BLaER1 (cell line): ENCODE data around the gene PLA2G4E.

ENCODE experiments used
- H3K27ac ChIP-seq: shearing (Covaris generic); formaldehyde crosslinking; 2 replicates; pipeline ENCODE4 v1.8.1; 2022
- H3K27me3 ChIP-seq: shearing (Covaris generic); formaldehyde crosslinking; 2 replicates; pipeline ENCODE4 v1.8.1; 2022
- H3K36me3 ChIP-seq: shearing (Covaris generic); formaldehyde crosslinking; 2 replicates; pipeline ENCODE4 v1.8.1; 2022
- H3K4me1 ChIP-seq: shearing (Covaris generic); formaldehyde crosslinking; 2 replicates; pipeline ENCODE4 v1.8.1; 2022
- H3K4me2 ChIP-seq: shearing (Covaris generic); formaldehyde crosslinking; 2 replicates; pipeline ENCODE4 v1.8.1; 2022
- H3K4me3 ChIP-seq: shearing (Covaris generic); formaldehyde crosslinking; 2 replicates; pipeline ENCODE4 v1.8.1; 2022
- H3K9ac ChIP-seq: shearing (Covaris generic); formaldehyde crosslinking; 2 replicates; pipeline ENCODE4 v1.8.1; 2022
- H3K9me3 ChIP-seq: shearing (Covaris generic); formaldehyde crosslinking; 2 replicates; pipeline ENCODE4 v1.8.1; 2022
- H4K20me1 ChIP-seq: shearing (Covaris generic); formaldehyde crosslinking; 2 replicates; pipeline ENCODE4 v1.8.1; 2022
- Cebpa-rat ChIP-seq: shearing (Covaris generic); IDR thresholded peaks from 2 replicates; pipeline ENCODE4 v1.8.1; 2022

PLA2G4E gene

GRCh38 chr15:42007386-42007785 is 13.5 kb downstream of the PLA2G4E start:
- TF ChIP-seq Cebpa-rat, result no peak
- H3K4me2 ChIP-seq, result no peak overlapping the region
- H3K27me3 ChIP-seq, result no peaks in the 10 kb centered on the region
- no peak overlapping the region for H3K27ac ChIP-seq
- no peaks in the 10 kb centered on the region for H3K9me3 ChIP-seq
- no peak overlapping the region for H3K9ac ChIP-seq
- no peaks in the 10 kb centered on the region for H4K20me1 ChIP-seq
- H3K4me1 ChIP-seq, result no peaks in the 10 kb centered on the region
- no peak overlapping the region for H3K4me3 ChIP-seq
- no peaks in the 10 kb centered on the region for H3K36me3 ChIP-seq

- H3K4me3 ChIP-seq, result no peak overlapping the region
- H3K36me3 ChIP-seq, result no peaks in the 10 kb centered on the region
- no peaks in the 10 kb centered on the region for H3K9me3 ChIP-seq
- H3K4me1 ChIP-seq, result peaks cover 13% of the 10 kb centered on the region
- no peak overlapping the region for H3K27ac ChIP-seq
- TF ChIP-seq Cebpa-rat, result no peak
- H3K4me2 ChIP-seq, result no peak overlapping the region
- no peaks in the 10 kb centered on the region for H4K20me1 ChIP-seq
- H3K27me3 ChIP-seq, result no peaks in the 10 kb centered on the region
- no peak overlapping the region for H3K9ac ChIP-seq
These were observed 18.5 kb downstream of the PLA2G4E start for GRCh38 chr15:42002333-42002732.

- Histone ChIP-seq H3K9ac (no peak overlapping the region), H4K20me1 (no peaks in the 10 kb centered on the region), H3K4me2 (no peak overlapping the region), H3K27me3 (no peaks in the 10 kb centered on the region), H3K9me3 (no peaks in the 10 kb centered on the region), H3K4me3 (no peak overlapping the region), H3K36me3 (no peaks in the 10 kb centered on the region), H3K4me1 (peaks cover 13% of the 10 kb centered on the region), H3K27ac (no peak overlapping the region)
- no peak for TF ChIP-seq Cebpa-rat
These were observed 19.6 kb downstream of the PLA2G4E start for GRCh38 chr15:42001236-42001635.

- no peaks in the 10 kb centered on the region for H3K36me3 ChIP-seq
- peak overlapping the region; percentile 35 for H3K4me2 ChIP-seq
- no peak overlapping the region for H3K27ac ChIP-seq
- H3K4me3 ChIP-seq, result no peak overlapping the region
- no peaks in the 10 kb centered on the region for H3K27me3 ChIP-seq
- peaks cover 13% of the 10 kb centered on the region for H3K4me1 ChIP-seq
- no peaks in the 10 kb centered on the region for H3K9me3 ChIP-seq
- H4K20me1 ChIP-seq, result no peaks in the 10 kb centered on the region
- TF ChIP-seq Cebpa-rat, result no peak
- no peak overlapping the region for H3K9ac ChIP-seq
These were observed 21.3 kb downstream of the PLA2G4E start for GRCh38 chr15:41999290-42000285.

GRCh38 chr15:41997845-41998244 is 23.0 kb downstream of the PLA2G4E start:
- no peaks in the 10 kb centered on the region for H4K20me1 ChIP-seq
- H3K4me1 ChIP-seq, result peaks cover 13% of the 10 kb centered on the region
- no peak for TF ChIP-seq Cebpa-rat
- no peak overlapping the region for H3K27ac ChIP-seq
- no peaks in the 10 kb centered on the region for H3K27me3 ChIP-seq
- H3K4me3 ChIP-seq, result no peak overlapping the region
- H3K9ac ChIP-seq, result no peak overlapping the region
- H3K36me3 ChIP-seq, result no peaks in the 10 kb centered on the region
- no peaks in the 10 kb centered on the region for H3K9me3 ChIP-seq
- no peak overlapping the region for H3K4me2 ChIP-seq

- H3K4me1 ChIP-seq, result peaks cover 13% of the 10 kb centered on the region
- no peak overlapping the region for H3K27ac ChIP-seq
- no peak overlapping the region for H3K9ac ChIP-seq
- H3K4me3 ChIP-seq, result no peak overlapping the region
- H3K27me3 ChIP-seq, result no peaks in the 10 kb centered on the region
- no peak for TF ChIP-seq Cebpa-rat
- H3K9me3 ChIP-seq, result no peaks in the 10 kb centered on the region
- no peaks in the 10 kb centered on the region for H4K20me1 ChIP-seq
- H3K36me3 ChIP-seq, result no peaks in the 10 kb centered on the region
- H3K4me2 ChIP-seq, result no peak overlapping the region
These were observed 23.8 kb downstream of the PLA2G4E start for GRCh38 chr15:41996921-41997592.

- no peak for TF ChIP-seq Cebpa-rat
- Histone ChIP-seq H3K9me3 (no peaks in the 10 kb centered on the region), H3K4me1 (peaks cover 13% of the 10 kb centered on the region), H3K4me2 (no peak overlapping the region), H3K4me3 (no peak overlapping the region), H4K20me1 (no peaks in the 10 kb centered on the region), H3K27me3 (no peaks in the 10 kb centered on the region), H3K9ac (no peak overlapping the region), H3K36me3 (no peaks in the 10 kb centered on the region), H3K27ac (no peak overlapping the region)
These were observed 24.5 kb downstream of the PLA2G4E start for GRCh38 chr15:41996376-41996775.

- H3K27ac ChIP-seq, result no peak overlapping the region
These were observed 25.4 kb downstream of the PLA2G4E start for GRCh38 chr15:41995476-41995855.

GRCh38 chr15:41994772-41995475 is 25.9 kb downstream of the PLA2G4E start:
- H3K4me1 ChIP-seq, result peaks cover 13% of the 10 kb centered on the region
- no peak overlapping the region for H3K9ac ChIP-seq
- no peaks in the 10 kb centered on the region for H3K36me3 ChIP-seq
- H3K4me3 ChIP-seq, result no peak overlapping the region
- no peaks in the 10 kb centered on the region for H4K20me1 ChIP-seq
- H3K9me3 ChIP-seq, result no peaks in the 10 kb centered on the region
- H3K4me2 ChIP-seq, result no peak overlapping the region
- no peak overlapping the region for H3K27ac ChIP-seq
- H3K27me3 ChIP-seq, result no peaks in the 10 kb centered on the region
- TF ChIP-seq Cebpa-rat, result no peak

More at GRCh38 chr15:41995476-41995855, 25.4 kb downstream of the PLA2G4E start:
- Histone ChIP-seq H3K4me1 (peaks cover 13% of the 10 kb centered on the region), H3K27me3 (no peaks in the 10 kb centered on the region), H3K9me3 (no peaks in the 10 kb centered on the region), H3K9ac (no peak overlapping the region), H3K36me3 (no peaks in the 10 kb centered on the region), H3K4me2 (no peak overlapping the region), H4K20me1 (no peaks in the 10 kb centered on the region), H3K4me3 (no peak overlapping the region)
- no peak for TF ChIP-seq Cebpa-rat

- H3K9ac ChIP-seq, result no peak overlapping the region
- TF ChIP-seq Cebpa-rat, result no peak
- no peaks in the 10 kb centered on the region for H3K9me3 ChIP-seq
These were observed 26.6 kb downstream of the PLA2G4E start for GRCh38 chr15:41994171-41994650.

More at GRCh38 chr15:41994171-41994650, 26.6 kb downstream of the PLA2G4E start:
- Histone ChIP-seq H3K27ac (no peak overlapping the region), H3K4me2 (no peak overlapping the region), H3K27me3 (no peaks in the 10 kb centered on the region), H3K4me3 (no peak overlapping the region), H3K4me1 (peaks cover 6% of the 10 kb centered on the region), H3K36me3 (no peaks in the 10 kb centered on the region), H4K20me1 (no peaks in the 10 kb centered on the region)
